ENCODE results near the gene CCDC85A. TPM values are rescaled to one million over a fixed set of nuclear protein-coding genes. Genes with fewer than 3 reads are reported as not detected.

CCDC85A gene
- total and polyA plus RNA-seq, 2 of the 8 experiments (the other 6 are each of a cell fraction or from before 2014, with no cell fraction given) = 0.20 TPM; not detected in 1

GRCh38 chr2:56338232-56338631, 154.4 kb downstream of the CCDC85A start:
- Histone ChIP-seq H3K79me2 (ENCODE audit: control insufficient read depth in 1 of 2, insufficient read depth in 2 of 2, low read length in 2 of 2) (no peaks in the 10 kb centered on the region), H3K4me3 (ENCODE audit: extremely low read depth in 1 of 4, insufficient read depth in 2 of 4, low read depth in 3 of 4, low read length in 4 of 4) (no peak overlapping the region), H2BK20ac (ENCODE audit: low read length) (no peak overlapping the region), H3K4me2 (ENCODE audit: insufficient read depth in 1 of 2, low read depth in 2 of 2, low read length in 2 of 2) (no peak overlapping the region), H3K27me3 (replicated peaks in 1 of 4; ENCODE audit: control insufficient read depth in 3 of 4, extremely low read depth in 1 of 4, insufficient read depth in 3 of 4, low read length in 3 of 4) (no peaks in the 10 kb centered on the region), H3K36me3 (ENCODE audit: control insufficient read depth in 2 of 4, insufficient read depth in 4 of 4, low read length in 3 of 4) (no peaks in the 10 kb centered on the region), H3K23ac (ENCODE audit: insufficient read length) (no peak overlapping the region), H3K14ac (ENCODE audit: insufficient read length) (no peak overlapping the region), H2AK5ac (ENCODE audit: low read depth, low read length) (no peak overlapping the region), H2BK5ac (ENCODE audit: low read depth, low read length) (no peak overlapping the region), H2BK15ac (ENCODE audit: low read length) (no peak overlapping the region), H3K4ac (replicated peaks; ENCODE audit: insufficient read length, low read depth, low read length) (no peak overlapping the region), H3K27ac (ENCODE audit: low read depth, low read length) (no peak overlapping the region), H4K91ac (replicated peaks; ENCODE audit: insufficient read length, low read length) (no peak overlapping the region), H3K9me3 (ENCODE audit: insufficient read depth in 2 of 2, low read depth in 1 of 2, low read length in 1 of 2) (no peaks in the 10 kb centered on the region), H4K20me1 (replicated peaks in 1 of 2; ENCODE audit: control insufficient read depth in 1 of 2, insufficient read depth in 2 of 2, low read length in 2 of 2) (no peaks in the 10 kb centered on the region), H3K23me2 (ENCODE audit: low read depth, low read length) (no peaks in the 10 kb centered on the region), H3K79me1 (ENCODE audit: low read depth, low read length) (no peaks in the 10 kb centered on the region), H2BK120ac (replicated peaks; ENCODE audit: low read depth, low read length) (no peak overlapping the region), H4K8ac (ENCODE audit: extremely low read depth, insufficient read depth, low read length) (no peak overlapping the region), H3K56ac (replicated peaks; ENCODE audit: insufficient read length, low read depth, low read length) (no peak overlapping the region), H3K4me1 (replicated peaks in 1 of 4; ENCODE audit: control insufficient read depth in 3 of 4, insufficient read depth in 4 of 4, low read length in 3 of 4) (no peaks in the 10 kb centered on the region; a peak in 1 of 7 replicates), H3K18ac (ENCODE audit: extremely low read depth, low read length) (no peak overlapping the region), H2BK12ac (ENCODE audit: low read depth, low read length) (no peak overlapping the region), H2AFZ (ENCODE audit: low read length) (no peak overlapping the region), H3K9ac (replicated peaks in 1 of 4; ENCODE audit: extremely low read depth in 1 of 4, low read depth in 3 of 4, low read length in 3 of 4) (no peak overlapping the region), H4K5ac (ENCODE audit: insufficient read length, low read depth, low read length) (no peak overlapping the region)
- FAIRE-seq (no peak), DNase-seq (ENCODE audit: low read depth in 1 of 2, low spot score in 2 of 2) (no peak)
- ChIA-PET CTCF (ENCODE audit: partially characterized antibody) (interaction anchor here (0.6 kb wide), 1 partner anchor 184 kb away, joined by 3 read pairs; no protein-coding TSS in a partner anchor), POLR2A (ENCODE audit: partially characterized antibody) (no interaction called here)
- 98% methylated on average over 2 of the region's 2 CpGs; no CpG with 5 or more reads in 1 of the 2 experiments for WGBS, 2 experiments (ENCODE audit: extremely low coverage in 1 of 2, insufficient coverage in 1 of 2, insufficient read length in 1 of 2, insufficient replicate concordance in 2 of 2, low coverage in 1 of 2, low lambda C conversion rate in 2 of 2, missing lambda C conversion rate in 1 of 2)
- no peak for TF ChIP-seq YY1 (IDR thresholded peaks at IDR 0.05; ENCODE audit: low read depth, low read length)
- TF ChIP-seq POLR2AphosphoS5 (IDR thresholded peaks at IDR 0.05; ENCODE audit: low read depth, low read length) = no peak
- no peak for TF ChIP-seq CBX8 (IDR thresholded peaks at IDR 0.05; ENCODE audit: borderline replicate concordance, low read depth, low read length)
- TF ChIP-seq RXRA (IDR thresholded peaks at IDR 0.05; ENCODE audit: insufficient read depth, low read depth, low read length) = no peak
- TF ChIP-seq BACH1 (IDR thresholded peaks at IDR 0.05; ENCODE audit: low read length) = no peak
- no peak for TF ChIP-seq EZH2 (IDR thresholded peaks at IDR 0.05; ENCODE audit: low read depth, low read length, severe bottlenecking)
- no peak for TF ChIP-seq SUZ12 (IDR thresholded peaks at IDR 0.05; ENCODE audit: low read length)
- no peak for TF ChIP-seq KDM5A (IDR thresholded peaks at IDR 0.05; ENCODE audit: low read length)
- TF ChIP-seq GABPA (IDR thresholded peaks at IDR 0.05; ENCODE audit: borderline replicate concordance, insufficient read depth, low read length) = no peak
- TF ChIP-seq, protein P1, sequence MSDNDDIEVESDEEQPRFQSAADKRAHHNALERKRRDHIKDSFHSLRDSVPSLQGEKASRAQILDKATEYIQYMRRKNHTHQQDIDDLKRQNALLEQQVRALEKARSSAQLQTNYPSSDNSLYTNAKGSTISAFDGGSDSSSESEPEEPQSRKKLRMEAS (IDR thresholded peaks at IDR 0.05) = no peak
- TF ChIP-seq HDAC2 (IDR thresholded peaks at IDR 0.05; ENCODE audit: borderline replicate concordance in 1 of 2, low read depth in 2 of 2, low read length in 2 of 2) = no peak

Data from H1 (cell line).